ENCODE results near the gene SNCA. TPM values are rescaled to one million over a fixed set of nuclear protein-coding genes. Genes with fewer than 3 reads are reported as not detected.

The SNCA gene
- total RNA-seq, 1 experiment from 2014 or later = 29.1 TPM

- Mint-ChIP-seq H3K36me3 (ENCODE audit: insufficient read depth, unreplicated experiment) (peaks cover 34% of the 10 kb centered on the region), H3K4me3 (ENCODE audit: unreplicated experiment) (no peak overlapping the region), H3K27me3 (ENCODE audit: insufficient read depth, unreplicated experiment) (no peaks in the 10 kb centered on the region), H3K27ac (ENCODE audit: low read depth, unreplicated experiment) (no peak overlapping the region), H3K9me3 (ENCODE audit: unreplicated experiment) (no peaks in the 10 kb centered on the region), H3K4me1 (ENCODE audit: insufficient read depth, unreplicated experiment) (peaks cover 2% of the 10 kb centered on the region)
- BruUV-seq (replicated peaks) = no TSS peak
- no peak for DNase-seq (ENCODE audit: unreplicated experiment)
- POLR2A ChIA-PET = no interaction called here
- TF ChIP-seq CTCF (IDR thresholded peaks at IDR 0.05; ENCODE audit: unreplicated experiment) = no peak
- intact Hi-C loops (cut with micrococcal nuclease) = no loop called here
- CTCF ChIA-PET = interaction anchor here (0.6 to 0.8 kb wide), 2 partner anchors 119 to 149 kb away, joined by 3 to 5 read pairs; no protein-coding TSS in a partner anchor
These were observed 117.3 kb downstream of the SNCA start for GRCh38 chr4:89719536-89720090.

GRCh38 chr4:89716893-89717292 lies 120.1 kb downstream of the SNCA start:
- POLR2A ChIA-PET = no interaction called here
- Mint-ChIP-seq H3K36me3 (ENCODE audit: insufficient read depth, unreplicated experiment) (peaks cover 28% of the 10 kb centered on the region), H3K27ac (ENCODE audit: low read depth, unreplicated experiment) (no peak overlapping the region), H3K4me1 (ENCODE audit: insufficient read depth, unreplicated experiment) (no peaks in the 10 kb centered on the region), H3K9me3 (ENCODE audit: unreplicated experiment) (no peaks in the 10 kb centered on the region), H3K4me3 (ENCODE audit: unreplicated experiment) (no peak overlapping the region), H3K27me3 (ENCODE audit: insufficient read depth, unreplicated experiment) (no peaks in the 10 kb centered on the region)
- CTCF ChIA-PET = no interaction called here
- DNase-seq (ENCODE audit: unreplicated experiment) = no peak
- intact Hi-C loops (cut with micrococcal nuclease) = no loop called here
- no TSS peak for BruUV-seq (replicated peaks)
- no peak for TF ChIP-seq CTCF (IDR thresholded peaks at IDR 0.05; ENCODE audit: unreplicated experiment)

- H3K4me1 Mint-ChIP-seq (ENCODE audit: insufficient read depth, unreplicated experiment) = no peaks in the 10 kb centered on the region
- intact Hi-C loops (cut with micrococcal nuclease) = no loop called here
- BruUV-seq (replicated peaks) = no TSS peak
These were observed 121.3 kb downstream of the SNCA start for GRCh38 chr4:89715631-89716030.

GRCh38 chr4:89712827-89713226 lies 124.1 kb downstream of the SNCA start:
- intact Hi-C loops (cut with micrococcal nuclease) = no loop called here
- peaks cover 6% of the 10 kb centered on the region for H3K4me1 Mint-ChIP-seq (ENCODE audit: insufficient read depth, unreplicated experiment)

More at GRCh38 chr4:89715631-89716030, 121.3 kb downstream of the SNCA start:
- POLR2A ChIA-PET = no interaction called here
- DNase-seq (ENCODE audit: unreplicated experiment) = no peak
- Mint-ChIP-seq H3K9me3 (ENCODE audit: unreplicated experiment) (no peaks in the 10 kb centered on the region), H3K27me3 (ENCODE audit: insufficient read depth, unreplicated experiment) (no peaks in the 10 kb centered on the region), H3K4me3 (ENCODE audit: unreplicated experiment) (no peak overlapping the region), H3K27ac (ENCODE audit: low read depth, unreplicated experiment) (no peak overlapping the region), H3K36me3 (ENCODE audit: insufficient read depth, unreplicated experiment) (peaks cover 29% of the 10 kb centered on the region)
- TF ChIP-seq CTCF (IDR thresholded peaks at IDR 0.05; ENCODE audit: unreplicated experiment) = no peak
- CTCF ChIA-PET = no interaction called here

More at GRCh38 chr4:89712827-89713226, 124.1 kb downstream of the SNCA start:
- ChIA-PET POLR2A (interaction anchor here (0.6 to 2.5 kb wide), 5 partner anchors 10 to 40 kb away, joined by 3 to 6 read pairs (median 4); no protein-coding TSS in a partner anchor), CTCF (interaction anchor here (0.6 to 1.2 kb wide), 4 partner anchors 9 to 152 kb away, joined by 3 to 5 read pairs (median 4); no protein-coding TSS in a partner anchor)
- DNase-seq (ENCODE audit: unreplicated experiment) = no peak
- Mint-ChIP-seq H3K27ac (ENCODE audit: low read depth, unreplicated experiment) (no peak overlapping the region), H3K36me3 (ENCODE audit: insufficient read depth, unreplicated experiment) (peaks cover 14% of the 10 kb centered on the region), H3K4me3 (ENCODE audit: unreplicated experiment) (no peak overlapping the region), H3K9me3 (ENCODE audit: unreplicated experiment) (no peaks in the 10 kb centered on the region), H3K27me3 (ENCODE audit: insufficient read depth, unreplicated experiment) (no peaks in the 10 kb centered on the region)
- no peak for TF ChIP-seq CTCF (IDR thresholded peaks at IDR 0.05; ENCODE audit: unreplicated experiment)
- no TSS peak for BruUV-seq (replicated peaks)
